Activated T-cell treated with anti-CD3 and anti-CD28 coated beads, Interleukin-2, amount 50 U/mL, for 72 hours (primary cell): Measurements from ENCODE around the gene DEPDC5. TPM values are rescaled to one million over a fixed set of nuclear protein-coding genes. Genes with fewer than 3 reads are reported as not detected.
A peak's percentile ranks its signal among the peaks of the same experiment; 100 is the strongest.

ENCODE experiments used
- ATAC-seq, 2 donors: fragments of 150-1000 bp; cut with Tn5 transposase; replicated peaks in 1 of 2; 2 replicates each; pipeline ENCODE4 v1.10.0; 2021; ENCODE audit warnings: moderate library complexity in 2 of 2, mild to moderate bottlenecking in 1 of 2
- DNase-seq, 2 donors: peaks; one replicate each; pipeline ENCODE4 v3.0.0; 2021 to 2022; ENCODE audit warnings: mixed read lengths in 1 of 2
- H3K27ac Mint-ChIP-seq: one replicate; pipeline ENCODE4 v1.8.0; 2022; ENCODE audit warnings: mild to moderate bottlenecking, moderate library complexity, mixed read lengths
- H3K27me3 Mint-ChIP-seq: one replicate; pipeline ENCODE4 v1.8.0; 2022; ENCODE audit warnings: low read depth, mixed read lengths
- H3K36me3 Mint-ChIP-seq, 2 donors: one replicate each; pipeline ENCODE4 v1.8.0; 2022; ENCODE audit warnings: mixed read lengths in 2 of 2, mild to moderate bottlenecking in 1 of 2; ENCODE audit not compliant: insufficient read depth in 2 of 2
- H3K4me1 Mint-ChIP-seq: one replicate; pipeline ENCODE4 v1.8.0; 2022; ENCODE audit warnings: low read depth, mixed read lengths
- H3K4me3 Mint-ChIP-seq, 2 donors: one replicate each; pipeline ENCODE4 v1.8.0; 2022; ENCODE audit warnings: mild to moderate bottlenecking in 2 of 2, mixed read lengths in 2 of 2, moderate library complexity in 2 of 2
- H3K9me3 Mint-ChIP-seq, 2 donors: one replicate each; pipeline ENCODE4 v1.8.0; 2022; ENCODE audit warnings: mixed read lengths in 2 of 2
- total RNA-seq, 2 donors: library from RNA; stranded (reverse); gene quantifications; one replicate each; pipeline ENCODE4 v1.2.3, GENCODE V29; 2022

DEPDC5 gene
- total RNA-seq, 2 donors from 2014 or later: 34.1 to 38.1 TPM

DNA sequence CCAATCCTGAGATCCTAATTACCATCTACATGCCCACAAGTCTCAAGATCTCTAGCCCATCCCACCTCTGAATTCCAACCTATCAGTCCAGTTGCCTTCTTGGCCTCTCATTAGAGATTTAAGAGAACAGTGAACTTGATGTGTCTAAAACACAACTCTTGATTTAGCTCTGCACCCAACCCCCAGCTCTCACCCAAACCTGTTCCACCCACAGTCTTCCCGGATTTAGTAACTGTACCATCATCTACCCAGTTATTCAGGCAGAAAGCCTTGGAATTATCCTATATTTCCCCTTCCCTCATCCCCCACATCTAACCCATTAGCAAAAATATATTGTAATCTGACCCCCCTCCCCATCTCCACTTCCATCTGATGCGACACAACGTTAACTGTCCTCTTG, 166.5 kb downstream of the DEPDC5 start:
- ATAC-seq (no peak), DNase-seq (no peak)
- Mint-ChIP-seq H3K27ac (no peak overlapping the region), H3K4me3 (no peak overlapping the region), H3K4me1 (peaks cover 27% of the 10 kb centered on the region), H3K27me3 (peaks cover 6% of the 10 kb centered on the region), H3K9me3 (no peaks in the 10 kb centered on the region), H3K36me3 (no peaks in the 10 kb centered on the region)

DNA sequence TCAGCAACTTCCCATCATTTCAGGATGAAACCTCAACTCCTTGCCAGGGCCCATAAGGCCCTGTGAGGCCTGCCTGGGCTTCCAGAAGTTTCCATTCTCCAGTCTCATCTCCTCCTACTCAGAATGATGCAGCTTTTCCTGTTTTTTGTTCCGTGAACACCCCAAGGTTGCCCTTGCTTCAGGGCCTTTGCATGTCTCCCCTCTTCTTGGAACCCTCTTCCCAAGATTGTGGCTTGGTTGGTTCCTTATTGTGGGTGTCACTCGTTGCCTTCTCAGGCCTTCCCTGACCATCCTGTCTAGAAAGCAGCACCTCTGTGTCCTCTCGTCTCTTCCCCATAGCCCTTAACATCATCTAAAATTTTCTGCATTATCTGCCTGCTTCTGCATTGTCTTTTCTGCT, 167.3 kb downstream of the DEPDC5 start:
- ATAC-seq (no peak), DNase-seq (no peak)
- Mint-ChIP-seq H3K9me3 (no peaks in the 10 kb centered on the region), H3K4me3 (no peak overlapping the region), H3K4me1 (peaks cover 27% of the 10 kb centered on the region), H3K27ac (no peak overlapping the region), H3K36me3 (no peaks in the 10 kb centered on the region), H3K27me3 (peaks cover 13% of the 10 kb centered on the region)

DNA sequence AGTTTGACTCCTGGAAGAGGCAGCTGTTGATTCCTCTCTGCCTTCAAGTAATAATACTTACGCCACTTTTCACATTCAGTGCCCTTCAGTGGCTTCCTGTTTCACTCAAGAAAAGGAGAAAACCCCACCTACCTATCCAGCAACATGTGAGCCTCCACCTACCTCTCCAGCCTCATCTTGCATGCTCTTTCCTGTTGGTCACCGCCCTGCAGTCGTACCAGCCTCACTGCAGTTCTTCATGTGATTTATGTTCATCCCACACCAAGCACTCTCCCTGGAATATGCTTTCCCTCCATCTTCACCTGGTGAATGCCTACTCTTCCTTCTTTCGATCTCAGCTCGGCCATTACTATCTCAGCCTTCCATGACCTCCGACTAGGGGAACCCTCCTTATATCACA, 168.7 kb downstream of the DEPDC5 start:
- H3K36me3 Mint-ChIP-seq: no peaks in the 10 kb centered on the region
- H3K4me1 Mint-ChIP-seq: peaks cover 16% of the 10 kb centered on the region
- H3K4me3 Mint-ChIP-seq: no peak overlapping the region
- H3K27ac Mint-ChIP-seq: no peak overlapping the region
- ATAC-seq: no peak
- no peaks in the 10 kb centered on the region for H3K9me3 Mint-ChIP-seq
- no peak for DNase-seq
- H3K27me3 Mint-ChIP-seq: peaks cover 13% of the 10 kb centered on the region

DNA sequence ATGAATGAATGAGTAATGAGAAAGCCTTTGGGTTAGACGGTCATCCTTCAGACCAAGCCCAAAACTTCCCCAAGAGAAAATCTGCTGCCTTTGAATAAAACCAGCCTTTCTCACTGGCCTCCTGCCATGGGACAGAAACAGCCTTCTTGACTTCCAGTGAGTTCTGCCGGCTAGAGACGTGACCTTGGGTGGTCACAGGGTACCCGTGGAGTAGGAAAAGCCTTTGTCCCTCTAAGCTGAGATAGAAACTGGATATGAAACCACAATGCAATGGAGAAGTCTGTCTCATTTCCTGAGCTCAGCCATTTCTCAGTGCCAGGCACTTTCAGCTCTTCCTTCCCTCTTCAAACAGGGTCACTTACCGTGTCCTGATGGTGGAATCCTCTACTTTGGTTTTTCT, 169.3 kb downstream of the DEPDC5 start:
- Mint-ChIP-seq H3K4me3 (no peak overlapping the region), H3K9me3 (no peaks in the 10 kb centered on the region), H3K27me3 (peaks cover 17% of the 10 kb centered on the region), H3K27ac (no peak overlapping the region), H3K36me3 (no peaks in the 10 kb centered on the region), H3K4me1 (peaks cover 11% of the 10 kb centered on the region)
- ATAC-seq: no peak
- no peak for DNase-seq

DNA sequence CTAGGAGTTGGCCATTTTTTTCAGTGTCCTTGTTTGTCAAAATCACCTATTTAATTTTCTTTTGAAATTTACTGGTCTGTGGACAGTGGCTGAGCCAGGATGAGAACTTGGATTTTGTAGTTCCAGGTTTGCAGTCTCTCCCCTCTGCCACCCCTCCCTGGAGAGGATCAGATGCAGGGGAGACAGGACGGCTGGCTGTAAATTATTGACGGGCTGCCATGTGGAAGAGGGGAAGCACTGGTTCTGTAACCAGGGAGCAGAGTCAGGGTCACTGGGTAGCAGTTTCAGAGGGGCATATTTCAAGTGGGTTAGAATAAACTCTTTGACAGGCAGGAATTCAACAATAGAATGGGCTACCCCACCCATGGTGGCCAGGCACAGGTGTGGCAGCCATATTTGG, 169.9 kb downstream of the DEPDC5 start:
- Mint-ChIP-seq H3K27me3 (peaks cover 19% of the 10 kb centered on the region), H3K4me3 (no peak overlapping the region), H3K36me3 (no peaks in the 10 kb centered on the region), H3K4me1 (peaks cover 11% of the 10 kb centered on the region), H3K27ac (no peak overlapping the region), H3K9me3 (no peaks in the 10 kb centered on the region)
- DNase-seq: no peak
- ATAC-seq: no peak

DNA sequence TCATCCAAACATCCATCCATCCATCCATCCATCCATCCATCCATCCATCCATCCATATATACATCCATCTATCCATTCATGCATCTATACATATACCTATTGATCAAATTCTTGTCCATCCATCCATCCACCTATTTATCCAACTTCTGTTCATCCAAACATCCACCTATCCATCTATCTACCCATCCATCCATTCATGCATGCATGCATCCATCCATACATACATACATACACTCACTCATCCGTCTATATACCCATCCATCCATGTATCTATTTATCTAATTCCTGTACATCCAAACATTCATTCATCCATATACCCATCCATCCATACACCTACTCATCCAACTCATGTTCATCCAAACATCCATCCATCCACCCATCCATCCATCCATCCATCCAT, 171.2 kb downstream of the DEPDC5 start:
- H3K36me3 Mint-ChIP-seq: no peaks in the 10 kb centered on the region
- no peak overlapping the region for H3K27ac Mint-ChIP-seq
- H3K9me3 Mint-ChIP-seq: no peaks in the 10 kb centered on the region
- H3K27me3 Mint-ChIP-seq: peaks cover 25% of the 10 kb centered on the region
- DNase-seq: no peak
- no peak for ATAC-seq
- H3K4me3 Mint-ChIP-seq: no peak overlapping the region
- H3K4me1 Mint-ChIP-seq: peaks cover 11% of the 10 kb centered on the region

DNA sequence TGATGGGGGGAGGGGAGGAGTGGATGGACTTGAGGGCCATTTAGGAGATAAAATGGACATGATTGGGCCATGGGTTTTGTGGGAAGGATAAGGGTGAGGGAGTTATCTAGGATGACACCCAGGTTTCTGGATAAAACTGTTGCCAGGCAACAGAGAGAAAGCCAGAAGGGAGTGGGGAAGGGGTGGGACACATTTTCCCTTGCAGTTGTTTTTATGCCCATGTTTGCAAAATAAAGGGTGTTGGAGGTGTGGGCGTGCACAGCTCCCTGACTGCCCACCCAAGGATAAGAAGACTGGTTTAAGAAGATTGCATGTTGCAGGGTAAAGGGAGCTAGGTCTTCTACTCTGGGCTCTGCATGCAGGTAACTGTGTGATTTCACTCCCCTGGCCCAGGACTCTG, 172.2 kb downstream of the DEPDC5 start:
- Mint-ChIP-seq H3K27me3 (peaks cover 25% of the 10 kb centered on the region), H3K9me3 (no peaks in the 10 kb centered on the region), H3K27ac (no peak overlapping the region), H3K36me3 (no peaks in the 10 kb centered on the region), H3K4me1 (peaks cover 11% of the 10 kb centered on the region), H3K4me3 (no peak overlapping the region)
- ATAC-seq: no peak
- DNase-seq: no peak

DNA sequence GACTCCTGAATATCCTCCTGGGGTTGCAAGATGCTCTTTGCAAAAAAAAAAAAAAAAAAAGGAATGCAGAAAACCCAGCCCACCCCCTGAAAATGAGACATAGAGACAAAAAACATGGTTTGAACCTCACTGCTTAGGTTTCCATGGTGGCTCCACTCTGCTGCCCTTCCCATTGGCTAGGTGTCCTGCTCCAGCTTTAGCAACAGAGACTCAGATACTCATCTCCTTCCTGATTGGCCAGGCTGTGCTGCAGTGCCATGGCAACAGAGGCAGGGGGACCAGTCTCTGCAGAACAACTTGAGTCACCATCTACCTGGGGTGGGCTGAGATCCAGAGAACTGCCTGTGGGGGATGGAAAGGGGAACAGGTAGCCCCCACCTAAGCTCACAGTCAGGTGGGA, 173.2 kb downstream of the DEPDC5 start:
- Mint-ChIP-seq H3K36me3 (no peaks in the 10 kb centered on the region), H3K27ac (no peak overlapping the region), H3K27me3 (peaks cover 25% of the 10 kb centered on the region), H3K9me3 (no peaks in the 10 kb centered on the region), H3K4me3 (no peak overlapping the region), H3K4me1 (peaks cover 11% of the 10 kb centered on the region)
- DNase-seq (no peak), ATAC-seq (peak in 1 of 2 donors; percentile 19)

DNA sequence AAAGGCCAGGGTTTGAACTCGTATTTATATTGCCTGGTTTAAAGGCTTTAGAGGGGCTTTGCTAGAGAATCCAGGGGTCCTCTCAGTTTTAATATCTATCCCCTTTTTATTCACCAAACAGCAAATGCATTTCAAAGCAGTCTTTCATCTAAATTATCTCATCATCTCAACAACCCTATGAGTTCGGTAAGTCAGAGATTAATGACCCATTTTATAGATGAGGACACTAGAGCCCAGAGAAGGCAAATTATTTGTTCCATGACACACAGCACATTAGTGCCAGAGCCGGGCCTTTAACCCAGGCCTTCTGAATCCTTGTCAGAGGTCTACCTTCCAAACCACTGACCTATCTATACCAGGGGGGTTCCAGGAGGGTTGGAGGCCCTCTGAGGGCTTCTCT, 173.7 kb downstream of the DEPDC5 start:
- ATAC-seq (no peak), DNase-seq (no peak)
- Mint-ChIP-seq H3K27me3 (peaks cover 25% of the 10 kb centered on the region), H3K4me3 (no peak overlapping the region), H3K27ac (no peak overlapping the region), H3K36me3 (no peaks in the 10 kb centered on the region), H3K9me3 (no peaks in the 10 kb centered on the region), H3K4me1 (peaks cover 10% of the 10 kb centered on the region)

DNA sequence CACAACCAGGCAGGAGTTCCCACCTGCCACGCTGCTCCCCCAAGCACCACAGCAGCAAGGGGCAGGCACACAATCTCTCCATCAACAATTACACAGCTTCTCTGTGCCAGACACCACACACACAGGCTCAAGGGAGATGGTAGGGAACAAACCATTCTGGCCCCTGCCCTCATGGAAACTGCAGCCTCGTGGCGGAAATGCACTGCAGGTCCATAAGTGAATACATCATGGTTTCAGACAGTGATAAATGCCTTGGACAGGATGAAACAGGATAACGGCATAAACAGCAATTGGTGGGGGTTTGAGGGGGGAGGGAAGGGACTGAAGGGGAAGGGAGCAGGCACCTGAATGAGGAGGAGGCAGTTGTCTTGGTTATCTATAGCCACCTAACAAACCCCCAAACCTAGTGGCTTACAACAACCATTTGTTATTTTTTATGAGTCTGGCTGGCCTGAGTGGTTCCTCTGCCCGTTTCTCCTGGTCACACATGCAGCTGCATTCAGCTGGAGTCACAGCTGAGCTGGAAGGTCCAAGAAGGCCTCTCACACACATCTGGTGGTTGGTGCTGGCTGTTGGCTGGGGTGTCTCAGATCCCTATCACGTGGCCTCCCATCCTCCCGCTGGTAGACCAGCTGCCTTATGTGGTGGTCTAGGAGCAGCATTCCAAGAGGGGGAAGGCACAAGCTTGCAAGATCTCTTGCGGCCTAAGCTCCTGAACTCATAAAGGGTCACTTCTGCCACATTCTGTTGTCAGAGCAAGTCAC, 175.5 kb downstream of the DEPDC5 start:
- ATAC-seq (no peak), DNase-seq (no peak)
- H3K9me3 Mint-ChIP-seq: no peaks in the 10 kb centered on the region
- peaks cover 25% of the 10 kb centered on the region for H3K27me3 Mint-ChIP-seq
- no peak overlapping the region for H3K4me3 Mint-ChIP-seq
- no peaks in the 10 kb centered on the region for H3K4me1 Mint-ChIP-seq
- no peak overlapping the region for H3K27ac Mint-ChIP-seq
- H3K36me3 Mint-ChIP-seq: no peaks in the 10 kb centered on the region

DNA sequence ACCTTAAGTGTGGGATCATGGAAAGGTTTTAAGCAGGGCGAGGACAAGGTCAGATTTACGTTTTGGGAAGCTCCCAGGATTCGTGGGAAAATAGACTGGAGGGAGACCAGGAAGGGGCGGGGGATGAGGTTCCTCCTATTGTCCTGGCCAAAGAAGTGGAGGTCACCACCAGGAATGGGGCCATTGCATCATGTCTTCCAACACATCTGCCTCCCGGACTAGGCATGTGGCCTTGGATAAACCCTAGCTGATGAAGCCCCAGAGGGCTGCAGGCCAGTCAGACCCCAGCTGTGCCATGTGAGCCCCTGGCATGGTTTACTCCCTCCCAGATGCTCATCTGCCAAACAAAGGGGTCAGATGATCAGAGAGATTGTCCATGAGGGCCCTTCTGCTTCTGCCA, 179.0 kb downstream of the DEPDC5 start:
- DNase-seq: no peak
- no peaks in the 10 kb centered on the region for H3K36me3 Mint-ChIP-seq
- H3K27ac Mint-ChIP-seq: no peak overlapping the region

DNA sequence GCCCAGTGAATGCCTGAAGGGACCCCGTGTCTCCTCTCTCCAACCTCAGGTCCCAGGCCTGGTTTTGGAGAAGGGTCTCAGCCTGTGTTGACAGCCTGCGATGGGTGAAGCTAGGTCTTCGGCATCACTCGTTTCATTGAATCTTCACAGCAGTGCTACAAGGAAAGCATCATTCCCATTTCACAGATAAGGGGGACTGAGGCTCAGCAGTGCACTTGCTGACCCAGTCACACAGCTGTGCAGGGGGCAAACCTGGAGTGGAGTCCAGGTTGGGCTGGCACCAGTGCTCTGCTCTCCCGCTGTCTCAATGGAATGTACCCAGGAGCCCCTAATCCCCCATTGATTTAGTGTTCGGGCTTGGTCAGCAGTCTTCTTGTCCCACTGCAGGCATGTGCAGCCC, 179.6 kb downstream of the DEPDC5 start:
- Mint-ChIP-seq H3K36me3 (no peaks in the 10 kb centered on the region), H3K4me3 (no peak overlapping the region), H3K27ac (no peak overlapping the region), H3K9me3 (no peaks in the 10 kb centered on the region), H3K27me3 (peaks cover 6% of the 10 kb centered on the region), H3K4me1 (no peaks in the 10 kb centered on the region)
- no peak for ATAC-seq
- no peak for DNase-seq

More for the DNA sequence above, 179.0 kb downstream of the DEPDC5 start:
- no peak for ATAC-seq
- peaks cover 10% of the 10 kb centered on the region for H3K27me3 Mint-ChIP-seq
- H3K9me3 Mint-ChIP-seq: no peaks in the 10 kb centered on the region
- no peaks in the 10 kb centered on the region for H3K4me1 Mint-ChIP-seq
- no peak overlapping the region for H3K4me3 Mint-ChIP-seq

DNA sequence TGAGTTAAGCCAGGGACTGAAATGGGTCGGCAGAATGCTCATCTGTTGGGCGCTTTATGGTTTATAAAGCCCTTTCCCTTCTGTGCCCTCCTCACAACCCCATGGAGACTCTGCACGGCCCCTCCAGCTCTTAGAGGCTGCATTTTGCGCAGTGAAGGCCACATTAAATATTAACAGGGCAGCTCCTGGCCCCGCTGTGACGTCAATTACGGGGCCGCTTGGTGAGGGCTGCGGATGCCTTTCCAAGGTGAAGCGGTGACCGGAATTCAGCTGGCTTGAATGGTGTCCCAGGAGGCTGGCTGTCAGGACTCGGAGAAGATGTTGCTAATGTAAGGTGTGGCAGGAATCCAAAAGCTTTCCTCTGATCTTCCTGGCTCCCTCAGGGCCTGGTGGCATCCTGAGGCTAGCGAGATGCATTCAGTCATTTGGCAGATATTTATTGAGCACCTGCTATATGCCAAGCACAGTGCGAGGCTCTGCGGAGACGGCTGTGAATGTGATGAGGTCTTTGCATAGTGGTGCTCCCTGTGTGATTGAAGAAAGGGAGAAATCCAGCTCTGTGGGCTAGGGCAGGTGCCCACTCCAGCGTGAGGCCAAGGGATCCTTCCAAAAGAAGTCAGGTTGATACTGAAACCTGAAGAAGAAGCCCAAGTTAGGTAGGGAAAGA, 180.1 kb downstream of the DEPDC5 start:
- DNase-seq: no peak
- H3K27me3 Mint-ChIP-seq: peaks cover 3% of the 10 kb centered on the region
- H3K4me3 Mint-ChIP-seq: no peak overlapping the region
- H3K9me3 Mint-ChIP-seq: no peaks in the 10 kb centered on the region
- H3K36me3 Mint-ChIP-seq: no peaks in the 10 kb centered on the region
- no peak for ATAC-seq
- H3K4me1 Mint-ChIP-seq: no peaks in the 10 kb centered on the region
- H3K27ac Mint-ChIP-seq: no peak overlapping the region
